Measurements from ENCODE around the gene RXRB.

Gene RXRB

DNA sequence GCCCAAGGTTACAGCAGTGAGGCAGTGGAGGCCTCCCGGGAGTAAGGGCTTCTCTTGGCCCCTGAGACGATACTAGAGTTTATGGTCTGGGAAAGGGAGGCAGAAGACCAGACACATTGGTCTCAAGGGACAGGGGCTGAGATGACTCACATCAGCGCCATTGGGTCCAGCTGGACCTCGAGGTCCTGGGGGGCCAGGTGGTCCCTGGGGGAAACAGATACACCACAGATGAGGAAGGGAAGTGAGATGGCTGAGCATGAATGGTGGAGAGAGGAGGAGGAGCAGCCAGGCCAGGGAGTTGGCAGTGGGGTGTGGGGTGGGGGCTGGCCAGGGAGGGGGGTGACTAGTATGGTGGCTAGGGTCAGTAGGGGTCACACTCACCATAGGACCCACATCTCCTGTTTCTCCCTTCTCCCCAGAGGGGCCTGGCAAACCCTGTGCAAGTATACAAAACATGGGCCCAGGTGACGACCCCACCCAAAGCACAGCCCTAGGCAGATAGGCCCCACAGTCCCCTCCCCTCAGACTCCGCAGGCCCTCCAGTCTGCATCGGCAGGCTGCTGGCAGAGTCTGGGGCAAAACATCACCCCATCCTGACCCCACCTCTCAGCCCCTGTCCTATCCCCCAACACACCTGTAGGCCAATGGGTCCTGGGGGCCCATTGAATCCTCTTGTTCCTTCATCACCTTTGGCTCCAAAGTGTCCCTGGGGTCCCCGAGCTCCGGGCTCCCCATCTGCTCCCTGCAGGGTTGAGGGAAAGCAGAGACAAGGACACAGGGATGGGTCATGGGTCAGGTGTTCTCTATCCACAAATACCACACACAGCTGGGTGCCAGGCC lies 30.1 kb downstream of the RXRB start:
- H3K9ac ChIP-seq, result no peak overlapping the region
- TF ChIP-seq, protein P1, sequence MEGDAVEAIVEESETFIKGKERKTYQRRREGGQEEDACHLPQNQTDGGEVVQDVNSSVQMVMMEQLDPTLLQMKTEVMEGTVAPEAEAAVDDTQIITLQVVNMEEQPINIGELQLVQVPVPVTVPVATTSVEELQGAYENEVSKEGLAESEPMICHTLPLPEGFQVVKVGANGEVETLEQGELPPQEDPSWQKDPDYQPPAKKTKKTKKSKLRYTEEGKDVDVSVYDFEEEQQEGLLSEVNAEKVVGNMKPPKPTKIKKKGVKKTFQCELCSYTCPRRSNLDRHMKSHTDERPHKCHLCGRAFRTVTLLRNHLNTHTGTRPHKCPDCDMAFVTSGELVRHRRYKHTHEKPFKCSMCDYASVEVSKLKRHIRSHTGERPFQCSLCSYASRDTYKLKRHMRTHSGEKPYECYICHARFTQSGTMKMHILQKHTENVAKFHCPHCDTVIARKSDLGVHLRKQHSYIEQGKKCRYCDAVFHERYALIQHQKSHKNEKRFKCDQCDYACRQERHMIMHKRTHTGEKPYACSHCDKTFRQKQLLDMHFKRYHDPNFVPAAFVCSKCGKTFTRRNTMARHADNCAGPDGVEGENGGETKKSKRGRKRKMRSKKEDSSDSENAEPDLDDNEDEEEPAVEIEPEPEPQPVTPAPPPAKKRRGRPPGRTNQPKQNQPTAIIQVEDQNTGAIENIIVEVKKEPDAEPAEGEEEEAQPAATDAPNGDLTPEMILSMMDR (conservative IDR thresholded peaks at IDR 0.05; ENCODE audit: low read depth, low read length), result no peak
- no peak overlapping the region for H3K4me2 ChIP-seq
- H3K79me2 ChIP-seq (ENCODE audit: insufficient read depth, low read depth), result no peaks in the 10 kb centered on the region
- H3K4me3 ChIP-seq (IDR thresholded peaks at IDR 0.05; ENCODE audit: insufficient read depth, low read depth, low read length), result no peak overlapping the region
- no peaks in the 10 kb centered on the region for H4K20me1 ChIP-seq (ENCODE audit: insufficient read depth)
- no peaks in the 10 kb centered on the region for H3K27me3 ChIP-seq (ENCODE audit: insufficient read depth, low read depth)
- H3K4me1 ChIP-seq (ENCODE audit: low read depth, poor library complexity, severe bottlenecking), result no peaks in the 10 kb centered on the region
- H3K36me3 ChIP-seq (ENCODE audit: insufficient read depth), result no peaks in the 10 kb centered on the region
- no peak overlapping the region for H3K27ac ChIP-seq
- H2AFZ ChIP-seq (ENCODE audit: low read depth), result no peak overlapping the region

DNA sequence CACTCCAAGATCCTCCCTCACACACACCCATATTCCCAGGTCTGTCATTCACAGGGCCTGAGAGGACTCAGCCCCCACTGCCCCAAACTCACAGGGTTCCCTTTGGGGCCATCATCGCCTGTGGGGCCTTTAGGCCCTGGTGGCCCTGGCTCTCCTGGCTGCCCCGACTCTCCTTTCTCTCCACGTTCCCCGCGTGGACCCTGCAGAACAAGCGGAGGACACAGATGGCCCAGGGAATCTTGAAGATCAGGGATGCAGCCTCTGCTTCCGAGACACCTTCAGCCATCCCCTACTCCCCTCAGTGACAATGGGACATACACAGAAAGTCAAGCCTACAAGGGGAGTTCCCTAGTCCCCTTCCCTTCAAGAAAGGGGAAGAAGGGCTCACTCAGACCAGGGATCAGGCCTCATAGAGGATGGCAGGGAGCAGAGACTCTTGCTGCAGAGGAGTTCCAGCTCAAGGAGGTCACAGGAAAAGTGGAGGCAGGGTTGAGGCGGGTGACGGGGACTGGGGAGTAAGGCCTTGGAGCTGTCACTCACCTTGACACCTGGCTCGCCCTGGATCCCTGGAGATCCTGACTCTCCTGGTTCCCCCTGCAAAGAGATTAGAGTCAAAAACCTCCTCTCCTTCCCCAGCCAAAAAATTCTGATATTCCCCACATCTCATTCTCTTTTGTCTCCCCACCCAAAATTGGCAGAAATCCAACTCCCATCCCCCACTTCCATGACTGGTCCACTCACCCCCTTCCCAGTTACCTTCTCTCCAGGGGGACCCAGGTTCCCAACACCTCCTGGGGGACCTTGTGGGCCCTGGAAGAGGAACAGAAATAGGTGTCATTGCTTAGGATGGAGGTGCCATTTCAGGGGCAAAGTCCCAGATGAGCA lies 30.9 kb downstream of the RXRB start:
- no peaks in the 10 kb centered on the region for H3K27me3 ChIP-seq (ENCODE audit: insufficient read depth, low read depth)
- H3K4me3 ChIP-seq (IDR thresholded peaks at IDR 0.05; ENCODE audit: insufficient read depth, low read depth, low read length), result no peak overlapping the region
- H4K20me1 ChIP-seq (ENCODE audit: insufficient read depth), result no peaks in the 10 kb centered on the region
- H3K4me2 ChIP-seq, result no peak overlapping the region
- no peak overlapping the region for H3K9ac ChIP-seq
- H2AFZ ChIP-seq (ENCODE audit: low read depth), result no peak overlapping the region
- no peak overlapping the region for H3K27ac ChIP-seq
- H3K36me3 ChIP-seq (ENCODE audit: insufficient read depth), result no peaks in the 10 kb centered on the region
- H3K79me2 ChIP-seq (ENCODE audit: insufficient read depth, low read depth), result no peaks in the 10 kb centered on the region
- TF ChIP-seq, protein P1 (conservative IDR thresholded peaks at IDR 0.05; ENCODE audit: low read depth, low read length), result no peak
- no peaks in the 10 kb centered on the region for H3K4me1 ChIP-seq (ENCODE audit: low read depth, poor library complexity, severe bottlenecking)

DNA sequence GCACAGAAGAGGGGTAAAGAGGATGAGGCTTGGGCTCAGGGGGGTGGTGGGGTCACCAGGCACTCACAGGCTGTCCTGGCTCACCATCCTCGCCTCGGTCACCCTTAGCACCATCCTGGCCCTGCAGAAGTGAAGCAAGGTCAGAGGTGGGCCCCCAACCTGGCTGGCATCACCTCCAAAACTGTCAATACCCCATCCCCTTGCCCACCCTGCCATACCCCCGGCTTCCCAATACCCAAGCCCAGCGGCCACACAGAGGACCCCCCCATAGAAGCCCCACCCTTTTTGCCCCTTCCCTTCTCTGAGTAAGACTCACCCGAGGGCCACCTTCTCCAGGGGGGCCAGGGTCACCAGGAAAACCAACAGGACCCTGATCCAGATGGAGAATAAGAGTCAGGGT lies 31.8 kb downstream of the RXRB start:
- TF ChIP-seq, protein P1 (conservative IDR thresholded peaks at IDR 0.05; ENCODE audit: low read depth, low read length), result no peak
- Histone ChIP-seq H3K9ac (no peak overlapping the region), H3K4me2 (no peak overlapping the region), H3K27me3 (ENCODE audit: insufficient read depth, low read depth) (no peaks in the 10 kb centered on the region), H3K4me3 (IDR thresholded peaks at IDR 0.05; ENCODE audit: insufficient read depth, low read depth, low read length) (no peak overlapping the region), H3K27ac (no peak overlapping the region), H4K20me1 (ENCODE audit: insufficient read depth) (no peaks in the 10 kb centered on the region), H3K4me1 (ENCODE audit: low read depth, poor library complexity, severe bottlenecking) (no peaks in the 10 kb centered on the region), H3K79me2 (ENCODE audit: insufficient read depth, low read depth) (no peaks in the 10 kb centered on the region), H3K36me3 (ENCODE audit: insufficient read depth) (no peaks in the 10 kb centered on the region), H2AFZ (ENCODE audit: low read depth) (no peak overlapping the region)

DNA sequence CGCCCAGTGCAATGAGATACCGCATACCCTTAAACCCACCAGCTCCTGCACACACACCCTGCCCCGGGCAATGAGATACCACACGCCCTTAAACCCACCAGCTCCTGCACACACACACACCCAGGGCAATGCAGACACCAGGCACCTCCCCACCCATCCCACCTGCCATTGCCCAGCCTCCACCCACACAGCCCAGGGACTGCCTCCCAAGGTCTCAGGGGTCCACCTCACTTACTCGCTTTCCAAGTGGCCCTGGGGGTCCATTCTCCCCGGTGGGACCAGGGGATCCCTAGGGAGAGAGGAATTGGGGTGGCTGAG lies 32.2 kb downstream of the RXRB start:
- Histone ChIP-seq H4K20me1 (ENCODE audit: insufficient read depth) (no peaks in the 10 kb centered on the region), H2AFZ (ENCODE audit: low read depth) (no peak overlapping the region), H3K27ac (no peak overlapping the region), H3K36me3 (ENCODE audit: insufficient read depth) (no peaks in the 10 kb centered on the region), H3K4me2 (no peak overlapping the region), H3K27me3 (ENCODE audit: insufficient read depth, low read depth) (no peaks in the 10 kb centered on the region), H3K9ac (no peak overlapping the region), H3K79me2 (ENCODE audit: insufficient read depth, low read depth) (no peaks in the 10 kb centered on the region), H3K4me1 (ENCODE audit: low read depth, poor library complexity, severe bottlenecking) (no peaks in the 10 kb centered on the region), H3K4me3 (IDR thresholded peaks at IDR 0.05; ENCODE audit: insufficient read depth, low read depth, low read length) (no peak overlapping the region)
- TF ChIP-seq, protein P1 (conservative IDR thresholded peaks at IDR 0.05; ENCODE audit: low read depth, low read length), result no peak

Data from KMS-11 (cell line).